ENCODE measurements around the gene PARP12.

Gene PARP12

DNA sequence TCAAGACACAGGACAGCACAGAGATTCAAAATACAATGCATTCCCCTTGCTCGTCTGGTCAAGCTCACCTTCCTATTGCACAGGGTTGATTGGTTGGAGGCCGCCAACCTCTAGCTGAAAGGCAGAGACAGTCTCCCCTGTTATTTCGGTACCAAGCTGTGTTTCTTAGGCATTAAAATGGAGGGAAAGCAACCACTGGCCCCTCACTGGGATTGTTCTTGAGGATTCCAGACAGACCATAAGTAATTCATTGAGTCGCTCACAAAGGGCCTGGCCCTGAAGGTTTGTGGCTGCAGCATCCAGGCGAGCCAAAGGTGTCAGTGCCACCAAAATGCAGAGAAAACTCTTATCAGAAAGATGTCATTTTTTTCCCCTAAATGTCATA is 81.2 kb downstream of the PARP12 start:
- TF ChIP-seq, protein P1, sequence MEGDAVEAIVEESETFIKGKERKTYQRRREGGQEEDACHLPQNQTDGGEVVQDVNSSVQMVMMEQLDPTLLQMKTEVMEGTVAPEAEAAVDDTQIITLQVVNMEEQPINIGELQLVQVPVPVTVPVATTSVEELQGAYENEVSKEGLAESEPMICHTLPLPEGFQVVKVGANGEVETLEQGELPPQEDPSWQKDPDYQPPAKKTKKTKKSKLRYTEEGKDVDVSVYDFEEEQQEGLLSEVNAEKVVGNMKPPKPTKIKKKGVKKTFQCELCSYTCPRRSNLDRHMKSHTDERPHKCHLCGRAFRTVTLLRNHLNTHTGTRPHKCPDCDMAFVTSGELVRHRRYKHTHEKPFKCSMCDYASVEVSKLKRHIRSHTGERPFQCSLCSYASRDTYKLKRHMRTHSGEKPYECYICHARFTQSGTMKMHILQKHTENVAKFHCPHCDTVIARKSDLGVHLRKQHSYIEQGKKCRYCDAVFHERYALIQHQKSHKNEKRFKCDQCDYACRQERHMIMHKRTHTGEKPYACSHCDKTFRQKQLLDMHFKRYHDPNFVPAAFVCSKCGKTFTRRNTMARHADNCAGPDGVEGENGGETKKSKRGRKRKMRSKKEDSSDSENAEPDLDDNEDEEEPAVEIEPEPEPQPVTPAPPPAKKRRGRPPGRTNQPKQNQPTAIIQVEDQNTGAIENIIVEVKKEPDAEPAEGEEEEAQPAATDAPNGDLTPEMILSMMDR (IDR thresholded peaks at IDR 0.05; ENCODE audit: low read depth, low read length), result no peak
- DNase-seq (ENCODE audit: low read depth, low spot score), result no peak
- in situ Hi-C loops (cut with HindIII; ENCODE audit: low sequenced_read_pairs), result no loop called here
- H3K4me3 ChIP-seq (ENCODE audit: low read depth, low read length), result no peak overlapping the region

DNA sequence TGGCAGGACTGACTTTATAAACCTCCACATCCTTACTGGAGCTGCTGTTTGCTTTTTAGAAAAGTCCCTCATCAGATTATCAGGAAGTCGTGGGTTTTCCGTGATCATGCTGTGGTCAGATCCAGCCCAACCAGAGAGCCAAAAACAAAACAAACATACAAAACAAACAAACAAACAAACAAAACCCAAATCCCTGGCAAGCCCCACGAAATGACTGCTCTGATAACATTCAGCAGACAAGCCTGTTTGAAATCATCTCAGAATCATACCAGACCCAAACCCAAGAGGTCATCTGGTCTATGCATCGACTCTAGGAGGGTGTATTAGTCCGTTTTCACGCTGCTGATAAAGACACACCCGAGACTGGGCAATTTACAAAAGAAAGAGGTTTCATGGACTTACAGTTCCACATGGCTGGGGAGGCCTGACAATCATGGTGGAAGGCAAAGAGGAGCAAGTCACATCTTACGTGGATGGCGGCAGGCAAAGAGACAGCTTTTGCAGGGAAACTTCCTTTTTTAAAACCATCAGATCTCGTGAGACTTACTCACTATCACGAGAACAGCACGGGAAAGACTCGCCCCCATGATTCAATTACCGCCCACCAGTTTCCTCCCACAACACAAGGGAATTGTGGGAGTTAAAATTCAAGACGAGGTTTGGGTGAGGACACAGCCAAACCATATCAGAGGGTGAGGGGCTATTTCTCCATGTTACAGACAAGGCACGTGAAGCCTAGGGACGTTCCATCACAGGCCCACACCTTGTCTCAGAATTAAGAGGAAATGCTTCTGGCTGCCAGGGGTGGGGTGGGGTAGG is 85.7 kb downstream of the PARP12 start:
- in situ Hi-C loops (cut with HindIII; ENCODE audit: low sequenced_read_pairs), result no loop called here
- TF ChIP-seq, protein P1 (IDR thresholded peaks at IDR 0.05; ENCODE audit: low read depth, low read length), result no peak
- DNase-seq (ENCODE audit: low read depth, low spot score), result no peak
- H3K4me3 ChIP-seq (ENCODE audit: low read depth, low read length), result no peak overlapping the region

- in situ Hi-C loops (cut with HindIII; ENCODE audit: low sequenced_read_pairs), result no loop called here
These were observed 86.5 kb downstream of the PARP12 start for GRCh38 chr7:139976055-139976837.

GRCh38 chr7:139974179-139974811 is 88.5 kb downstream of the PARP12 start:
- TF ChIP-seq, protein P1 (IDR thresholded peaks at IDR 0.05; ENCODE audit: low read depth, low read length), result no peak
- H3K4me3 ChIP-seq (ENCODE audit: low read depth, low read length), result no peak overlapping the region
- DNase-seq (ENCODE audit: low read depth, low spot score), result no peak
- in situ Hi-C loops (cut with HindIII; ENCODE audit: low sequenced_read_pairs), result no loop called here

More at GRCh38 chr7:139976055-139976837, 86.5 kb downstream of the PARP12 start:
- DNase-seq (ENCODE audit: low read depth, low spot score), result no peak
- TF ChIP-seq, protein P1 (IDR thresholded peaks at IDR 0.05; ENCODE audit: low read depth, low read length), result no peak
- H3K4me3 ChIP-seq (ENCODE audit: low read depth, low read length), result no peak overlapping the region
